Measurements from ENCODE around the gene CFB.
"Not testable (repeated sequence)": the region's sequence is repeated elsewhere in the genome, so short reads cannot be mapped to it uniquely, and the experiment has no call there.

CFB gene

GRCh38 chr6:31979238-31979898 lies 33.5 kb downstream of the CFB start:
- Histone ChIP-seq H3K4me1 (ENCODE audit: control insufficient read depth in 1 of 2, insufficient read depth in 2 of 2, low read length in 2 of 2) (no peaks in the 10 kb centered on the region), H3K23ac (ENCODE audit: low read length) (no peak overlapping the region), H3K79me2 (ENCODE audit: control insufficient read depth, insufficient read depth, low read length, poor library complexity) (no peaks in the 10 kb centered on the region), H3K18ac (ENCODE audit: low read length) (no peak overlapping the region), H2AK5ac (ENCODE audit: low read length) (no peak overlapping the region), H3K36me3 (ENCODE audit: control insufficient read depth in 1 of 2, insufficient read depth in 2 of 2, low read length in 2 of 2) (peaks cover 8 to 10% of the 10 kb centered on the region in 2 experiments), H4K91ac (ENCODE audit: low read depth, low read length) (no peak overlapping the region), H3K4me2 (ENCODE audit: low read length) (no peak overlapping the region), H3K27me3 (ENCODE audit: insufficient read depth, low read length) (no peaks in the 10 kb centered on the region), H3K14ac (ENCODE audit: low read length) (no peak overlapping the region), H4K12ac (ENCODE audit: low read depth, low read length) (no peak overlapping the region), H3K4ac (ENCODE audit: low read depth, low read length) (no peak overlapping the region), H2BK5ac (ENCODE audit: low read depth, low read length, poor library complexity) (no peak overlapping the region), H2BK12ac (ENCODE audit: low read length) (no peak overlapping the region), H3K27ac (ENCODE audit: low read depth, low read length) (no peak overlapping the region), H2AFZ (ENCODE audit: insufficient read depth, low read length, poor library complexity) (no peak overlapping the region), H3K4me3 (ENCODE audit: low read depth, low read length) (no peak overlapping the region), H3K9ac (ENCODE audit: low read length) (no peak overlapping the region), H3K79me1 (ENCODE audit: low read length) (no peaks in the 10 kb centered on the region), H4K8ac (ENCODE audit: low read depth, low read length) (no peak overlapping the region), H2BK120ac (ENCODE audit: insufficient read depth, low read length, poor library complexity) (no peak overlapping the region), H3K9me3 (ENCODE audit: insufficient read depth, low read depth, low read length) (no peaks in the 10 kb centered on the region)
- no peak for DNase-seq
- no CpG with 5 or more reads among the region's 3 CpGs for WGBS (ENCODE audit: extremely low coverage, insufficient coverage, insufficient read length)

DNA sequence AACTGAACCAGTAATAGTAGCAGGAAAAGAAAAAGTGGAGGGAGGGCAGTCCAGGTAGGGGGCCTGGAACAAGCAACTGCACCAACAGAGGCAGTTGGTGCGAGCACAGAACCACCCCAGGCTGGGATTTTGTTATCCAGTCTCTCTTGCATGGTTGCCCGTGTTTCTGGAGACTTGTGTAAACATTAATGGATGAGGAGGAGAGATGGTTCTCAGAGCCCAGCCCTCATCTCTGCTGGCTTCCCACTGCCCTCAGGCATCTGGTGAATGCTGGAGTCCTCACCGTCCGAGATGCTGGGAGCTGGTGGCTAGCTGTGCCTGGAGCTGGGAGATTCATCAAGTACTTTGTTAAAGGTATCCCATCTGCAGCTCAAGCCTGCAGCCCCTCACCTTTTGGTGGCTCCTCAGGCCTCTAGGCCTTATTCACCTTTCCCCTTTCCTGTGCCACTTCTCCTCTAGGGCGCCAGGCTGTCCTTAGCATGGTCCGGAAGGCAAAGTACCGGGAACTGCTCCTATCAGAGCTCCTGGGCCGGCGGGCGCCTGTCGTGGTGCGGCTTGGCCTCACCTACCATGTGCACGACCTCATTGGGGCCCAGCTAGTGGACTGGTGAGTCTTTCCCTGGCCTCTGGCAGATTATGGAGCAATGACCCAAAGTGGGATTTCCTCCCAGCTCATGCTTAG lies 34.4 kb downstream of the CFB start:
- not testable (repeated sequence) for H2BK12ac ChIP-seq (ENCODE audit: low read length); H3K79me1 ChIP-seq (ENCODE audit: low read length); H3K23ac ChIP-seq (ENCODE audit: low read length); H3K4me1 ChIP-seq (ENCODE audit: control insufficient read depth in 1 of 2, insufficient read depth in 2 of 2, low read length in 2 of 2); H2BK120ac ChIP-seq (ENCODE audit: insufficient read depth, low read length, poor library complexity); DNase-seq; H3K4me2 ChIP-seq (ENCODE audit: low read length); H2AK5ac ChIP-seq (ENCODE audit: low read length); H3K27me3 ChIP-seq (ENCODE audit: insufficient read depth, low read length); H3K4me3 ChIP-seq (ENCODE audit: low read depth, low read length); H3K9me3 ChIP-seq (ENCODE audit: insufficient read depth, low read depth, low read length); H3K27ac ChIP-seq (ENCODE audit: low read depth, low read length); H3K14ac ChIP-seq (ENCODE audit: low read length); H3K18ac ChIP-seq (ENCODE audit: low read length); H3K79me2 ChIP-seq (ENCODE audit: control insufficient read depth, insufficient read depth, low read length, poor library complexity); H3K9ac ChIP-seq (ENCODE audit: low read length); H2BK5ac ChIP-seq (ENCODE audit: low read depth, low read length, poor library complexity); H4K12ac ChIP-seq (ENCODE audit: low read depth, low read length); H4K91ac ChIP-seq (ENCODE audit: low read depth, low read length); H4K8ac ChIP-seq (ENCODE audit: low read depth, low read length); H3K4ac ChIP-seq (ENCODE audit: low read depth, low read length); H3K36me3 ChIP-seq (ENCODE audit: control insufficient read depth in 1 of 2, insufficient read depth in 2 of 2, low read length in 2 of 2); H2AFZ ChIP-seq (ENCODE audit: insufficient read depth, low read length, poor library complexity)
- WGBS (ENCODE audit: extremely low coverage, insufficient coverage, insufficient read length) = no CpG with 5 or more reads among the region's 13 CpGs

DNA sequence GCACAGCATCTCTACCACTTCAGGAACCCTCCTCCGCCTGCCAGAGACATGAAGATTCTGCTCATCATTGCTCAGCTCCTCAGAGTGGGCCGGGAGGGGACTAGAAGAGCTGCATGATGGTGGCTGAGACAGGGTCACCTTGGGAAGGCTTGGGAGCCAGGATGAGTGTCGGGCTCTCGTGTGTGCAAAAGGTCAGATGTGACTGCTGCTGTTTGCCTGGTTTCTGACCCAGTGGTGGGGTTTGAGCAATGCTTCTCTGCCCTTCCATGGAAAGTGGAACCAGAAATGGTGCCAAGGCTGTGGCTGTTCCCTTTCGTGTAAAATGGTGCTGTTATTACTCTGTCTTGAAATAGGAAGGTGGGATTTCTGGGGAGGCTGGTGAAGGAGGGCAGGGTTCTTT lies 35.1 kb downstream of the CFB start:
- H3K27ac ChIP-seq (ENCODE audit: low read depth, low read length); H4K12ac ChIP-seq (ENCODE audit: low read depth, low read length); H3K4me2 ChIP-seq (ENCODE audit: low read length); H3K79me2 ChIP-seq (ENCODE audit: control insufficient read depth, insufficient read depth, low read length, poor library complexity); H3K36me3 ChIP-seq (ENCODE audit: control insufficient read depth in 1 of 2, insufficient read depth in 2 of 2, low read length in 2 of 2); H3K9ac ChIP-seq (ENCODE audit: low read length); DNase-seq; H3K23ac ChIP-seq (ENCODE audit: low read length); H3K27me3 ChIP-seq (ENCODE audit: insufficient read depth, low read length); H3K18ac ChIP-seq (ENCODE audit: low read length); H2AK5ac ChIP-seq (ENCODE audit: low read length); H3K4me3 ChIP-seq (ENCODE audit: low read depth, low read length); H2BK12ac ChIP-seq (ENCODE audit: low read length); H2AFZ ChIP-seq (ENCODE audit: insufficient read depth, low read length, poor library complexity); H3K79me1 ChIP-seq (ENCODE audit: low read length); H3K9me3 ChIP-seq (ENCODE audit: insufficient read depth, low read depth, low read length); H2BK120ac ChIP-seq (ENCODE audit: insufficient read depth, low read length, poor library complexity); H4K91ac ChIP-seq (ENCODE audit: low read depth, low read length); H4K8ac ChIP-seq (ENCODE audit: low read depth, low read length); H3K14ac ChIP-seq (ENCODE audit: low read length); H3K4me1 ChIP-seq (ENCODE audit: control insufficient read depth in 1 of 2, insufficient read depth in 2 of 2, low read length in 2 of 2); H2BK5ac ChIP-seq (ENCODE audit: low read depth, low read length, poor library complexity); H3K4ac ChIP-seq (ENCODE audit: low read depth, low read length): not testable (repeated sequence)
- WGBS (ENCODE audit: extremely low coverage, insufficient coverage, insufficient read length) = no CpG with 5 or more reads among the region's 5 CpGs

GRCh38 chr6:31981744-31982143 lies 35.8 kb downstream of the CFB start, which contains the start of gene C4A:
Gene C4A, plus strand, starts transcription at chr6:31982057. Its CDS starts 51 bp downstream, at chr6:31982108.
- not testable (repeated sequence) for H3K4ac ChIP-seq (ENCODE audit: low read depth, low read length); H3K79me2 ChIP-seq (ENCODE audit: control insufficient read depth, insufficient read depth, low read length, poor library complexity); H3K79me1 ChIP-seq (ENCODE audit: low read length); H3K18ac ChIP-seq (ENCODE audit: low read length); H3K36me3 ChIP-seq (ENCODE audit: control insufficient read depth in 1 of 2, insufficient read depth in 2 of 2, low read length in 2 of 2); H4K12ac ChIP-seq (ENCODE audit: low read depth, low read length); H2BK120ac ChIP-seq (ENCODE audit: insufficient read depth, low read length, poor library complexity); H2BK12ac ChIP-seq (ENCODE audit: low read length); H3K23ac ChIP-seq (ENCODE audit: low read length); H2AK5ac ChIP-seq (ENCODE audit: low read length); H3K4me3 ChIP-seq (ENCODE audit: low read depth, low read length); H3K14ac ChIP-seq (ENCODE audit: low read length); H3K27ac ChIP-seq (ENCODE audit: low read depth, low read length); H3K4me1 ChIP-seq (ENCODE audit: control insufficient read depth in 1 of 2, insufficient read depth in 2 of 2, low read length in 2 of 2); H2BK5ac ChIP-seq (ENCODE audit: low read depth, low read length, poor library complexity); H2AFZ ChIP-seq (ENCODE audit: insufficient read depth, low read length, poor library complexity); DNase-seq; H3K4me2 ChIP-seq (ENCODE audit: low read length); H4K91ac ChIP-seq (ENCODE audit: low read depth, low read length); H3K9ac ChIP-seq (ENCODE audit: low read length); H3K9me3 ChIP-seq (ENCODE audit: insufficient read depth, low read depth, low read length); H4K8ac ChIP-seq (ENCODE audit: low read depth, low read length); H3K27me3 ChIP-seq (ENCODE audit: insufficient read depth, low read length)
- no CpG with 5 or more reads among the region's 7 CpGs for WGBS (ENCODE audit: extremely low coverage, insufficient coverage, insufficient read length)
